B cell (primary cell): ENCODE measurements around the gene CHRNG. TPM values are rescaled to one million over a fixed set of nuclear protein-coding genes. Genes with fewer than 3 reads are reported as not detected.

Experiments
- ATAC-seq: fragments of 200-7000 bp; cut with Tn5 transposase; one replicate; pipeline ENCODE4 v1.10.0; 2021; ENCODE audit warnings: low read depth, mild to moderate bottlenecking, moderate number of reproducible peaks, moderate library complexity
- CTCF ChIA-PET: fragments of 350-600 bp; sonication (Branson Sonifier 250); formaldehyde crosslinking; loops from one replicate; lab custom pipeline; 2021; ENCODE audit warnings: antibody characterized with exemption, inconsistent platforms; lab: Charles Lee
- POLR2A ChIA-PET: fragments of 350-600 bp; sonication (Branson Sonifier 250); formaldehyde crosslinking; loops from one replicate; lab custom pipeline; 2021; ENCODE audit warnings: antibody characterized with exemption; lab: Charles Lee
- DNase-seq: peaks from one replicate; pipeline ENCODE4 v3.0.0; 2013
- H2AFZ ChIP-seq: 2 replicates; pipeline ENCODE4 v1.6.1; 2012; ENCODE audit warnings: mild to moderate bottlenecking, low read depth, low read length; ENCODE audit not compliant: insufficient read depth, poor library complexity, severe bottlenecking
- H3K27ac ChIP-seq, 2 donors: 1 replicate in 1 of 2; 2 replicates in 1 of 2; pipeline ENCODE4 v1.5.1; 2012 to 2013; ENCODE audit warnings: low read length in 2 of 2, mild to moderate bottlenecking in 2 of 2, moderate library complexity in 1 of 2
- H3K27me3 ChIP-seq, 4 experiments: fragments of 200-600 bp in 1 of 4; sonication (generic) in 1 of 4; replicated peaks in 1 of 4; 1 replicate in 2 of 4; 2 replicates in 2 of 4; pipeline versions ENCODE4 v1.6.1 to v1.7.0; 2013 to 2016; ENCODE audit warnings: low read length in 3 of 4, mild to moderate bottlenecking in 2 of 4, mixed read lengths in 1 of 4, moderate library complexity in 1 of 4; ENCODE audit not compliant: insufficient read depth in 4 of 4, control insufficient read depth in 3 of 4; ENCODE audit errors: control extremely low read depth in 1 of 4
- H3K36me3 ChIP-seq, 2 experiments: replicated peaks in 1 of 2; 1 replicate in 1 of 2; 2 replicates in 1 of 2; pipeline versions ENCODE4 v1.6.1 to v1.7.1; 2013; ENCODE audit warnings: low read length in 1 of 2; ENCODE audit not compliant: insufficient read depth in 2 of 2, control insufficient read depth in 1 of 2; ENCODE audit errors: control extremely low read depth in 1 of 2, extremely low read depth in 1 of 2
- H3K4me1 ChIP-seq, 2 donors: fragments of 200-600 bp in 1 of 2; sonication (generic) in 1 of 2; 1 replicate in 1 of 2; 2 replicates in 1 of 2; pipeline versions ENCODE4 v1.5.1 to v1.6.1; 2013 to 2017; ENCODE audit warnings: low read length in 2 of 2; ENCODE audit not compliant: control insufficient read depth in 2 of 2, insufficient read depth in 2 of 2
- H3K4me2 ChIP-seq: replicated peaks from 2 replicates; pipeline ENCODE3; 2012; ENCODE audit warnings: mild to moderate bottlenecking, low read depth, low read length; ENCODE audit not compliant: poor library complexity, severe bottlenecking
- H3K4me3 ChIP-seq, 5 experiments: fragments of 200-600 bp in 1 of 5; sonication (generic) in 1 of 5; 1 replicate in 3 of 5; 2 replicates in 2 of 5; pipeline versions ENCODE4 v1.5.1 to v1.7.0; 2011 to 2016; ENCODE audit warnings: low read length in 4 of 5, mild to moderate bottlenecking in 4 of 5, low read depth in 2 of 5, control low read depth in 1 of 5, moderate library complexity in 1 of 5; ENCODE audit not compliant: insufficient read depth in 1 of 5; ENCODE audit errors: control extremely low read depth in 1 of 5, extremely low read depth in 1 of 5
- H3K79me2 ChIP-seq: fragments of 200-600 bp; sonication (generic); one replicate; pipeline ENCODE4 v1.6.0; 2016; ENCODE audit warnings: low read length; ENCODE audit not compliant: control insufficient read depth, insufficient read depth
- H3K9ac ChIP-seq: fragments of 200-600 bp; sonication (generic); 2 replicates; pipeline ENCODE4 v1.6.1; 2017; ENCODE audit warnings: mild to moderate bottlenecking, low read length, moderate library complexity
- H3K9me3 ChIP-seq, 3 donors: one replicate each; pipeline versions ENCODE4 v1.6.1 to v1.7.1; 2013; ENCODE audit warnings: low read length in 2 of 3; ENCODE audit not compliant: control insufficient read depth in 2 of 3, insufficient read depth in 1 of 3; ENCODE audit errors: control extremely low read depth in 1 of 3
- H4K20me1 ChIP-seq: 2 replicates; pipeline ENCODE4 v1.6.0; 2012; ENCODE audit warnings: mild to moderate bottlenecking, low read length; ENCODE audit not compliant: insufficient read depth, control insufficient read depth, poor library complexity, severe bottlenecking
- H3K27ac Mint-ChIP-seq: one replicate; pipeline ENCODE4 v1.8.0; 2021; ENCODE audit warnings: mixed read lengths
- H3K27me3 Mint-ChIP-seq: one replicate; pipeline ENCODE4 v1.8.0; 2021; ENCODE audit warnings: mixed read lengths
- H3K4me1 Mint-ChIP-seq: one replicate; pipeline ENCODE4 v1.8.0; 2021; ENCODE audit warnings: mixed read lengths
- H3K4me3 Mint-ChIP-seq: one replicate; pipeline ENCODE4 v1.8.0; 2021; ENCODE audit warnings: mixed read lengths
- H3K9me3 Mint-ChIP-seq: one replicate; pipeline ENCODE4 v1.8.0; 2022; ENCODE audit warnings: mixed read lengths; ENCODE audit not compliant: insufficient read depth
- EZH2 ChIP-seq: IDR thresholded peaks from 2 replicates; pipeline ENCODE4 v1.6.1; 2012; ENCODE audit warnings: borderline replicate concordance, low read depth, mild to moderate bottlenecking, moderate library complexity, low read length; ENCODE audit not compliant: insufficient read depth, poor library complexity, severe bottlenecking
- WGBS: methylation state at CpG from one replicate; pipeline ENCODE4 v1.1.5; 2013; ENCODE audit warnings: missing lambda C conversion rate; ENCODE audit not compliant: insufficient coverage; 5-methylcytosine and 5-hydroxymethylcytosine counted together
- intact Hi-C: fragments of 100-400 bp; cut with micrococcal nuclease; formaldehyde crosslinking; loops from one replicate; pipeline ENCODE4 v1.10.0; 2022
- polyA plus RNA-seq: library from polyadenylated mRNA; depleted of rRNA; stranded (reverse); fragments of >200 nt; gene quantifications from 2 replicates; pipeline ENCODE4 v1.2.3, GENCODE V29; 2012
- total RNA-seq, 2 donors: library from RNA; stranded (reverse); fragments of 120-200 nt in 1 of 2; gene quantifications; 1 replicate in 1 of 2; 2 replicates in 1 of 2; pipeline versions ENCODE4 v1.2.3 to v1.2.4, GENCODE V29; 2013 to 2022
- TF ChIP-seq, protein P1 (sequence below): fragments of 200-600 bp; IDR thresholded peaks from one replicate; pipeline ENCODE4 v1.8.0; 2022; ENCODE audit warnings: antibody characterized with exemption, mild to moderate bottlenecking

Gene CHRNG
- total and polyA plus RNA-seq, 2 donors (not counting 1 experiment from before 2014, with no cell fraction given) = not detected

GRCh38 chr2:232573771-232574435, 34.4 kb downstream of the CHRNG start:
- H3K27me3 Mint-ChIP-seq = no peaks in the 10 kb centered on the region
- H4K20me1 ChIP-seq = no peaks in the 10 kb centered on the region
- no peak overlapping the region for H3K4me3 ChIP-seq
- H3K4me2 ChIP-seq = no peak overlapping the region
- intact Hi-C loops = no loop called here
- no peaks in the 10 kb centered on the region for H3K9me3 ChIP-seq
- no peaks in the 10 kb centered on the region for H3K9me3 Mint-ChIP-seq
- H3K27me3 ChIP-seq = no peaks in the 10 kb centered on the region
- no peaks in the 10 kb centered on the region for H3K4me1 ChIP-seq
- DNase-seq (no peak), ATAC-seq (no peak)
- H3K9ac ChIP-seq = no peak overlapping the region
- 96% methylated on average over 8 of the region's 8 CpGs for WGBS
- H3K27ac Mint-ChIP-seq = no peak overlapping the region
- TF ChIP-seq, protein P1, sequence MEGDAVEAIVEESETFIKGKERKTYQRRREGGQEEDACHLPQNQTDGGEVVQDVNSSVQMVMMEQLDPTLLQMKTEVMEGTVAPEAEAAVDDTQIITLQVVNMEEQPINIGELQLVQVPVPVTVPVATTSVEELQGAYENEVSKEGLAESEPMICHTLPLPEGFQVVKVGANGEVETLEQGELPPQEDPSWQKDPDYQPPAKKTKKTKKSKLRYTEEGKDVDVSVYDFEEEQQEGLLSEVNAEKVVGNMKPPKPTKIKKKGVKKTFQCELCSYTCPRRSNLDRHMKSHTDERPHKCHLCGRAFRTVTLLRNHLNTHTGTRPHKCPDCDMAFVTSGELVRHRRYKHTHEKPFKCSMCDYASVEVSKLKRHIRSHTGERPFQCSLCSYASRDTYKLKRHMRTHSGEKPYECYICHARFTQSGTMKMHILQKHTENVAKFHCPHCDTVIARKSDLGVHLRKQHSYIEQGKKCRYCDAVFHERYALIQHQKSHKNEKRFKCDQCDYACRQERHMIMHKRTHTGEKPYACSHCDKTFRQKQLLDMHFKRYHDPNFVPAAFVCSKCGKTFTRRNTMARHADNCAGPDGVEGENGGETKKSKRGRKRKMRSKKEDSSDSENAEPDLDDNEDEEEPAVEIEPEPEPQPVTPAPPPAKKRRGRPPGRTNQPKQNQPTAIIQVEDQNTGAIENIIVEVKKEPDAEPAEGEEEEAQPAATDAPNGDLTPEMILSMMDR = no peak
- no peak for TF ChIP-seq EZH2
- POLR2A ChIA-PET = no interaction called here
- no peak overlapping the region for H3K4me3 Mint-ChIP-seq
- H3K36me3 ChIP-seq = peaks cover 6 to 62% of the 10 kb centered on the region in 2 experiments
- no peak overlapping the region for H3K27ac ChIP-seq
- no peaks in the 10 kb centered on the region for H3K79me2 ChIP-seq
- H3K4me1 Mint-ChIP-seq = no peaks in the 10 kb centered on the region
- H2AFZ ChIP-seq = no peak overlapping the region
- CTCF ChIA-PET = interaction anchor here (0.5 to 1.0 kb wide), 2 partner anchors 10 to 1210 kb away, joined by 3 to 4 read pairs; no protein-coding TSS in a partner anchor

GRCh38 chr2:232574674-232575403, 35.3 kb downstream of the CHRNG start:
- no peak for ATAC-seq
- Histone ChIP-seq H3K27me3 (no peaks in the 10 kb centered on the region), H4K20me1 (no peaks in the 10 kb centered on the region), H3K4me3 (no peak overlapping the region), H3K4me2 (no peak overlapping the region), H2AFZ (no peak overlapping the region), H3K27ac (no peak overlapping the region), H3K36me3 (peaks cover 3 to 52% of the 10 kb centered on the region in 2 experiments), H3K79me2 (no peaks in the 10 kb centered on the region), H3K9me3 (no peaks in the 10 kb centered on the region), H3K9ac (no peak overlapping the region), H3K4me1 (no peaks in the 10 kb centered on the region)
- POLR2A ChIA-PET = no interaction called here
- DNase-seq = no peak
- Mint-ChIP-seq H3K9me3 (no peaks in the 10 kb centered on the region), H3K27ac (no peak overlapping the region), H3K4me1 (no peaks in the 10 kb centered on the region), H3K4me3 (no peak overlapping the region), H3K27me3 (no peaks in the 10 kb centered on the region)
- TF ChIP-seq EZH2 = no peak
- TF ChIP-seq, protein P1 = no peak
- WGBS = 94% methylated on average over 2 of the region's 5 CpGs
- intact Hi-C loops = no loop called here
- CTCF ChIA-PET = no interaction called here
